IMR-90 (cell line): ENCODE results near the gene ST6GALNAC2. TPM values are rescaled to one million over a fixed set of nuclear protein-coding genes. Genes with fewer than 3 reads are reported as not detected.
A peak's percentile ranks its signal among the peaks of the same experiment; 100 is the strongest.

ENCODE experiments used
- ATAC-seq: fragments of 200-7000 bp; cut with Tn5 transposase; 2 replicates; pipeline ENCODE4 v1.9.1; 2020; ENCODE audit warnings: low read depth, mild to moderate bottlenecking, moderate library complexity
- BruUV-seq: library from RNA; stranded (reverse); fragments of 400-500 nt; replicated peaks from 2 replicates; lab custom pipeline; 2021; lab: Mats Ljungman, UMichigan
- CTCF ChIA-PET: fragments of 300-600 bp; formaldehyde crosslinking; extraction: SDS; loops from one replicate; lab custom pipeline; 2021; ENCODE audit warnings: antibody characterized with exemption; lab: Yijun Ruan, JAX
- POLR2A ChIA-PET: fragments of 300-600 bp; sonication (Branson Sonifier 250); formaldehyde crosslinking; loops from one replicate; lab custom pipeline; 2022; ENCODE audit warnings: antibody characterized with exemption; ENCODE audit not compliant: unreplicated experiment; lab: Charles Lee
- DNase-seq: peaks from one replicate; pipeline ENCODE4 v3.0.0; 2013
- H2AFZ ChIP-seq: replicated peaks from 2 replicates; pipeline ENCODE3; 2013; ENCODE audit warnings: low read length, mild to moderate bottlenecking; ENCODE audit not compliant: poor library complexity
- H2AK5ac ChIP-seq: 2 replicates; pipeline ENCODE4 v1.6.1; 2013; ENCODE audit warnings: low read depth, low read length, inconsistent platforms
- H2AK9ac ChIP-seq: replicated peaks from 2 replicates; pipeline ENCODE3; 2013; ENCODE audit warnings: mild to moderate bottlenecking, low read depth, low read length, moderate library complexity; ENCODE audit not compliant: poor library complexity
- H2BK120ac ChIP-seq: 2 replicates; pipeline ENCODE4 v1.6.1; 2013; ENCODE audit warnings: low read depth, low read length, inconsistent platforms
- H2BK15ac ChIP-seq: 3 replicates; pipeline ENCODE4 v1.6.1; 2013; ENCODE audit warnings: low read depth, low read length, inconsistent platforms
- H2BK20ac ChIP-seq: 2 replicates; pipeline ENCODE4 v1.6.1; 2013; ENCODE audit warnings: low read depth, mild to moderate bottlenecking, inconsistent platforms, low read length, moderate library complexity
- H2BK5ac ChIP-seq: 2 replicates; pipeline ENCODE4 v1.6.1; 2013; ENCODE audit warnings: mild to moderate bottlenecking, low read depth, low read length, inconsistent platforms; ENCODE audit not compliant: poor library complexity, severe bottlenecking
- H3K14ac ChIP-seq: replicated peaks from 2 replicates; pipeline ENCODE4 v1.6.1; 2013; ENCODE audit warnings: low read depth, low read length, inconsistent platforms
- H3K18ac ChIP-seq: 2 replicates; pipeline ENCODE4 v1.6.1; 2013; ENCODE audit warnings: low read depth, low read length, control low read depth
- H3K23ac ChIP-seq: 2 replicates; pipeline ENCODE4 v1.6.1; 2013; ENCODE audit warnings: low read depth, low read length, inconsistent platforms
- H3K27ac ChIP-seq: 2 replicates; pipeline ENCODE4 v1.5.1; 2013; ENCODE audit warnings: mild to moderate bottlenecking, control low read depth, low read length; ENCODE audit not compliant: insufficient read depth
- H3K27me3 ChIP-seq: 2 replicates; pipeline ENCODE4 v1.6.1; 2013; ENCODE audit warnings: low read length; ENCODE audit not compliant: control insufficient read depth, insufficient read depth
- H3K36me3 ChIP-seq: 2 replicates; pipeline ENCODE4 v1.6.1; 2013; ENCODE audit warnings: low read length, mixed read lengths; ENCODE audit not compliant: control insufficient read depth, insufficient read depth
- H3K4ac ChIP-seq: 2 replicates; pipeline ENCODE4 v1.6.1; 2013; ENCODE audit warnings: low read depth, low read length, inconsistent platforms
- H3K4me1 ChIP-seq: 2 replicates; pipeline ENCODE4 v1.6.1; 2013; ENCODE audit warnings: low read length, mixed read lengths; ENCODE audit not compliant: control insufficient read depth, insufficient read depth
- H3K4me2 ChIP-seq: 2 replicates; pipeline ENCODE4 v1.6.1; 2013; ENCODE audit warnings: low read depth, mild to moderate bottlenecking, control low read depth, low read length, moderate library complexity
- H3K4me3 ChIP-seq: 2 replicates; pipeline ENCODE4 v1.5.1; 2013; ENCODE audit warnings: low read depth, mild to moderate bottlenecking, control low read depth, low read length, moderate library complexity; ENCODE audit not compliant: insufficient read depth
- H3K56ac ChIP-seq: 2 replicates; pipeline ENCODE4 v1.6.1; 2013; ENCODE audit warnings: low read length, inconsistent platforms; ENCODE audit not compliant: insufficient read depth; ENCODE audit errors: extremely low read depth
- H3K79me1 ChIP-seq, 2 experiments: 2 replicates each; pipeline ENCODE4 v1.6.1; 2013; ENCODE audit warnings: low read length in 2 of 2, inconsistent platforms in 1 of 2, low read depth in 1 of 2
- H3K9ac ChIP-seq: 2 replicates; pipeline ENCODE4 v1.6.1; 2013; ENCODE audit warnings: low read depth, low read length, control low read depth
- H3K9me1 ChIP-seq: 2 replicates; pipeline ENCODE4 v1.6.1; 2013; ENCODE audit warnings: low read length, inconsistent platforms; ENCODE audit not compliant: insufficient read depth
- H3K9me3 ChIP-seq: 2 replicates; pipeline ENCODE4 v1.6.1; 2013; ENCODE audit warnings: low read length; ENCODE audit not compliant: control insufficient read depth, insufficient read depth
- H4K20me1 ChIP-seq: 2 replicates; pipeline ENCODE4 v1.6.1; 2013; ENCODE audit warnings: low read length, inconsistent platforms; ENCODE audit not compliant: insufficient read depth
- H4K5ac ChIP-seq: 2 replicates; pipeline ENCODE4 v1.6.1; 2013; ENCODE audit warnings: mild to moderate bottlenecking, low read depth, low read length, control low read depth
- H4K8ac ChIP-seq, 2 experiments: 2 replicates each; pipeline ENCODE4 v1.6.1; 2013; ENCODE audit warnings: low read depth in 2 of 2, low read length in 2 of 2, control low read depth in 1 of 2, inconsistent platforms in 1 of 2
- H4K91ac ChIP-seq: 2 replicates; pipeline ENCODE4 v1.6.1; 2013; ENCODE audit warnings: low read depth, low read length, inconsistent platforms; ENCODE audit not compliant: insufficient read depth
- BHLHE40 ChIP-seq: fragments of 150-350 bp; IDR thresholded peaks from 2 replicates; pipeline ENCODE4 v1.6.1; 2016; ENCODE audit warnings: mild to moderate bottlenecking, low read depth, low read length
- CEBPB ChIP-seq: IDR thresholded peaks from 2 replicates; pipeline ENCODE4 v1.6.1; 2012; ENCODE audit warnings: low read depth, low read length, improper control_type of control experiment
- CHD1 ChIP-seq: IDR thresholded peaks from 2 replicates; pipeline ENCODE4 v1.6.1; 2012; ENCODE audit warnings: low read depth, low read length, improper control_type of control experiment
- CTCF ChIP-seq: conservative IDR thresholded peaks from 2 replicates; pipeline ENCODE4 v1.5.1; 2012; ENCODE audit warnings: mild to moderate bottlenecking, low read depth, low read length, improper control_type of control experiment
- FOS ChIP-seq: fragments of 150-350 bp; IDR thresholded peaks from 2 replicates; pipeline ENCODE4 v1.6.1; 2016; ENCODE audit warnings: low read depth, low read length
- MAZ ChIP-seq: IDR thresholded peaks from 2 replicates; pipeline ENCODE4 v1.6.1; 2012; ENCODE audit warnings: low read depth, mild to moderate bottlenecking, low read length, improper control_type of control experiment, moderate library complexity, borderline replicate concordance
- MXI1 ChIP-seq: IDR thresholded peaks from 2 replicates; pipeline ENCODE4 v1.6.1; 2012; ENCODE audit warnings: low read depth, mild to moderate bottlenecking, low read length, moderate library complexity, borderline replicate concordance
- POLR2A ChIP-seq: IDR thresholded peaks from 2 replicates; pipeline ENCODE4 v1.6.1; 2012; ENCODE audit warnings: mild to moderate bottlenecking, low read depth, low read length
- RAD21 ChIP-seq: IDR thresholded peaks from 2 replicates; pipeline ENCODE4 v1.6.1; 2012; ENCODE audit warnings: low read length, improper control_type of control experiment
- RCOR1 ChIP-seq: IDR thresholded peaks from 2 replicates; pipeline ENCODE4 v1.6.1; 2012; ENCODE audit warnings: mild to moderate bottlenecking, low read length, improper control_type of control experiment; ENCODE audit not compliant: insufficient replicate concordance
- USF2 ChIP-seq: fragments of 150-350 bp; IDR thresholded peaks from 2 replicates; pipeline ENCODE4 v1.6.1; 2017; ENCODE audit warnings: mild to moderate bottlenecking, antibody characterized with exemption, low read length, low read depth
- WGBS, 2 experiments: methylation state at CpG; one replicate each; pipeline versions ENCODE4 v1.1.5 to v1.1.7; 2013; ENCODE audit warnings: missing lambda C conversion rate in 2 of 2; ENCODE audit not compliant: insufficient read length in 1 of 2; ENCODE audit errors: extremely low coverage in 2 of 2; 5-methylcytosine and 5-hydroxymethylcytosine counted together
- dilution Hi-C: fragments of 300-500 bp; cut with HindIII; formaldehyde crosslinking; loops from one replicate; pipeline ENCODE4 v1.14.3; 2018; ENCODE audit warnings: low sequenced_read_pairs; ENCODE audit not compliant: unreplicated experiment
- in situ Hi-C: fragments of 300-500 bp; cut with MboI; formaldehyde crosslinking; loops from 3 replicates; pipeline ENCODE4 v1.14.3; 2019; ENCODE audit warnings: low sequenced_read_pairs, inconsistent platforms, mixed read lengths
- intact Hi-C: fragments of 100-400 bp; cut with micrococcal nuclease; formaldehyde crosslinking; loops from 2 replicates; pipeline ENCODE4 v1.10.0; 2022
- polyA plus RNA-seq, 3 experiments: library from polyadenylated mRNA; depleted of rRNA; stranded (reverse); fragments of >200 nt; gene quantifications; 2 replicates each; pipeline ENCODE4 v1.2.3, GENCODE V29; 2012; ENCODE audit warnings: low replicate concordance in 1 of 3
- total RNA-seq: library from RNA; depleted of rRNA; stranded (reverse); fragments of >200 nt; gene quantifications from 2 replicates; pipeline ENCODE4 v1.2.3, GENCODE V29; 2012

Gene ST6GALNAC2
- total and polyA plus RNA-seq, 2 of the 4 experiments (the other 2 are of a cell fraction): 0.10 TPM; not detected in 1

GRCh38 chr17:76546556-76547182 is 39.0 kb downstream of the ST6GALNAC2 start:
- WGBS, 2 experiments: 0% methylated on average over 3 of the region's 11 CpGs; no CpG with 5 or more reads in 1 of the 2 experiments
- H3K4me3 ChIP-seq: no peak overlapping the region
- peak overlapping the region; percentile 57 for H2AK9ac ChIP-seq
- H3K27me3 ChIP-seq: no peaks in the 10 kb centered on the region
- H4K20me1 ChIP-seq: peaks cover 6% of the 10 kb centered on the region; the same call in 1 of the 2 replicates
- H2BK15ac ChIP-seq: peak overlapping the region; percentile 57; the same call in 2 of the 3 replicates
- peak overlapping the region; percentile 71 for H2AFZ ChIP-seq
- peak overlapping the region; percentile 6; the same call in 1 of the 2 replicates for H4K5ac ChIP-seq
- H3K56ac ChIP-seq: peak overlapping the region; percentile 34; the same call in 1 of the 2 replicates
- CTCF ChIA-PET: interaction anchor here (0.6 to 1.4 kb wide), 14 partner anchors 10 to 203 kb away, joined by 3 to 9 read pairs (median 3); partner anchors contain the start of gene UBE2O
- dilution Hi-C loops (no loop called here), in situ Hi-C loops (no loop called here), intact Hi-C loops (loop anchor here (1.0 kb wide), 2 partner anchors 23 to 80 kb away; no protein-coding TSS in a partner anchor)
- POLR2A ChIA-PET: no interaction called here
- H3K18ac ChIP-seq: peak overlapping the region; percentile 56
- peak overlapping the region; percentile 75 for H4K91ac ChIP-seq
- peak overlapping the region; percentile 92 for H2BK5ac ChIP-seq
- no peaks in the 10 kb centered on the region for H3K9me3 ChIP-seq
- DNase-seq (peak; percentile 99), ATAC-seq (peak; percentile 51)
- peak overlapping the region; percentile 3 to 62; a peak in 3 of 4 replicates for H4K8ac ChIP-seq
- peak overlapping the region; percentile 87 for H2BK120ac ChIP-seq
- peak overlapping the region; percentile 82 for H2BK20ac ChIP-seq
- H3K4me2 ChIP-seq: peak overlapping the region; percentile 48
- peak overlapping the region; percentile 64; the same call in 1 of the 2 replicates for H3K23ac ChIP-seq
- 0 out of 4 replicates have a peak, but pooled peaks cover 0 to 12% of the 10 kb centered on the region in 2 experiments for H3K79me1 ChIP-seq
- H3K9ac ChIP-seq: peak overlapping the region; percentile 3; the same call in 1 of the 2 replicates
- peaks cover 20% of the 10 kb centered on the region for H3K4me1 ChIP-seq
- BruUV-seq: no TSS peak
- H3K9me1 ChIP-seq: peaks cover 18% of the 10 kb centered on the region
- peak overlapping the region; percentile 68 for H3K27ac ChIP-seq
- H2AK5ac ChIP-seq: peak overlapping the region; percentile 99
- peak overlapping the region; percentile 61; the same call in 1 of the 2 replicates for H3K14ac ChIP-seq
- TF ChIP-seq CEBPB (peak; percentile 54; the same call in 1 of the 2 replicates), RCOR1 (peak; percentile 55), RAD21 (peak; percentile 25; the same call in 1 of the 2 replicates), CHD1 (no peak), BHLHE40 (no peak), CTCF (0 out of 2 replicates have a peak, but pooled peaks have one; percentile 15), FOS (peak; percentile 43; the same call in 1 of the 2 replicates), USF2 (no peak), POLR2A (no peak), MAZ (peak; percentile 60; the same call in 1 of the 2 replicates), MXI1 (no peak)
- no peaks in the 10 kb centered on the region for H3K36me3 ChIP-seq
- peak overlapping the region; percentile 88 for H3K4ac ChIP-seq
